Esophagus squamous epithelium (tissue), 5 donors: ENCODE results near the gene CSHL1. TPM values are rescaled to one million over a fixed set of nuclear protein-coding genes. Genes with fewer than 3 reads are reported as not detected.
"Not testable (repeated sequence)": the region's sequence is repeated elsewhere in the genome, so short reads cannot be mapped to it uniquely, and the experiment has no call there.

Source experiments
- DNase-seq: peaks from one replicate; lab custom pipeline; 2025; lab: John Stamatoyannopoulos, UW
- H3K27ac ChIP-seq, 4 donors: fragments of 200-600 bp; sonication (generic); one replicate each; pipeline ENCODE4 v1.5.1; 2016 to 2019; ENCODE audit warnings: mild to moderate bottlenecking in 1 of 4
- H3K27me3 ChIP-seq, 4 donors: fragments of 200-600 bp; sonication (generic); 1 replicate in 3 of 4; 2 replicates in 1 of 4; pipeline versions ENCODE4 v1.5.1 to v1.6.0; 2017 to 2021; ENCODE audit warnings: antibody characterized with exemption in 1 of 4
- H3K36me3 ChIP-seq, 3 donors: fragments of 200-600 bp; sonication (generic); one replicate each; pipeline ENCODE4 v1.5.1; 2016 to 2019
- H3K4me1 ChIP-seq, 3 donors: fragments of 200-600 bp; sonication (generic); one replicate each; pipeline ENCODE4 v1.5.1; 2017 to 2019
- H3K4me3 ChIP-seq, 4 donors: fragments of 200-600 bp; sonication (generic); 1 replicate in 3 of 4; 2 replicates in 1 of 4; pipeline ENCODE4 v1.5.1; 2016 to 2019; ENCODE audit warnings: mild to moderate bottlenecking in 2 of 4, moderate library complexity in 1 of 4
- H3K9me3 ChIP-seq, 3 donors: fragments of 200-600 bp; sonication (generic); one replicate each; pipeline ENCODE4 v1.5.1; 2016 to 2019
- WGBS, 2 donors: methylation state at CpG; one replicate each; pipeline ENCODE4 v1.1.5; 2018; 5-methylcytosine and 5-hydroxymethylcytosine counted together
- intact Hi-C: fragments of 100-400 bp; cut with DNase I; formaldehyde crosslinking; loops from one replicate; pipeline ENCODE4 v1.15.0; 2022
- total RNA-seq, 4 donors: library from RNA; depleted of rRNA; stranded (reverse); fragments of >200 nt; gene quantifications; one replicate each; pipeline ENCODE4 v1.1.0, GENCODE V29; 2016
- TF ChIP-seq, protein P1 (sequence below), 6 experiments: fragments of 450-650 bp in 4 of 6; fragments of 200-600 bp in 2 of 6; sonication (generic) in 2 of 6; IDR thresholded peaks; one replicate each; pipeline ENCODE4 v1.5.1; 2016 to 2019; ENCODE audit warnings: antibody characterized with exemption in 6 of 6, mild to moderate bottlenecking in 4 of 6, moderate library complexity in 4 of 6
- donor health status: DM: yes; HTN: yes; CAD: no.

CSHL1 gene
- total RNA-seq, 4 donors from 2014 or later: not detected

DNA sequence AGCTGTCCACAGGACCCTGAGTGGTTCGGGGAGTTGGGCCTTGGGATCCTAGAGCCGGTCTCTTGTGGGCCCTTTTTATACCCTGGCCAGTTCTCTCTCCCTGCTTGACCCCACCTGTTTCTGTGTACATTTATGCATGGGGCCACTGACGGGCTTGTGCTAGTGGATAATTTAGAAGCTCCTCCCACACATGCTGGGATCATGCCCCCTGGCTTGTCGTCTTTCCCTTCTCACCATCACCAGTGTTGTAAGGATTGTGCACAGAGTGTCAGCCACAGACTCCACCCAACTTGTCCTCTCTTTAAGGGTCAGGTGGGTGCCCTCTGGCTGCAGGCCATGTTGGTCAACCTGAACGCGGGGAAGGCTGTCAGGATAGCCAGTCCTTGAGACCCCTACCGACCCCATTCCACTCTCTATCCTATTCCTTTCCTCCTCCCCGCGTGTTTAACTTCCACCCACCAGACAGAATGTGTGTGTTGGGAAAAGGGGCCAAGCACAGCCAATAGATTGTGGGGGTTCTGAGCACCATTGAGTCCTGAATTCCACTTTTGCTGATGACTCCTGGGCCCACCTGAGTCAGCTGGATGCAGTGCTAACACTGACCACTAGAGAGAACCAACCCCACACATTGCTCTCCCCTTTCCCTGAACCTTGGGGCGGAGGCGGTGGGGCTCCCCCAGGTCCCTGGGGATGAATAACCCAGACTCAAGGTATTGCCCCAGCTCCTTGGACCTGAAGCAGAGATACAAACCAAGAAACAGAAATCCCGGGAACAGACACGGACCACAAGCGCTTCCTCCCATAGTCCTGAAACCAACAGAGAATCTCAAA lies 14.3 kb downstream of the CSHL1 start, which contains the start of gene CSH1:
Gene CSH1 (minus strand): TSS at position 51 of the 831 bp plus-strand sequence. CDS start 63 bp downstream, outside the sequence.
- DNase-seq, intact Hi-C loops: not testable (repeated sequence)

DNA sequence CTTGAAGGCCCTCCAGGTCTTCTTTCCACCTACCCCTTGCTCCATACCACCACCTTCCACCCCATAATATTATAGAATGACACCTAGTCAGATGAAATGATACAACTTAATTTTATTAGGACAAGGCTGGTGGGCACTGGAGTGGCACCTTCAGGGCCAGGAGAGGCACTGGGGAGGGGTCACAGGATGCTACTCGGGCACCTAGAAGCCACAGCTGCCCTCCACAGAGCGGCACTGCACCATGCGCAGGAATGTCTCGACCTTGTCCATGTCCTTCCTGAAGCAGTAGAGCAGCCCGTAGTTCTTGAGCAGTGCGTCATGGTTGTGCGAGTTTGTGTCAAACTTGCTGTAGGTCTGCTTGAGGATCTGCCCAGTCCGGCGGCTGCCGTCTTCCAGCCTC lies 16.2 kb downstream of the CSHL1 start:
- intact Hi-C loops, H3K4me3 ChIP-seq, H3K27me3 ChIP-seq, H3K36me3 ChIP-seq, DNase-seq, H3K27ac ChIP-seq, H3K9me3 ChIP-seq, H3K4me1 ChIP-seq: not testable (repeated sequence)
- 94% methylated on average over 7 of the region's 10 CpGs; no CpG with 5 or more reads in 1 of the 2 donors for WGBS, 2 donors

More for the DNA sequence above, 14.3 kb downstream of the CSHL1 start, which contains the start of gene CSH1:
- not testable (repeated sequence) for H3K36me3 ChIP-seq, H3K27me3 ChIP-seq, H3K9me3 ChIP-seq, H3K27ac ChIP-seq, H3K4me3 ChIP-seq, H3K4me1 ChIP-seq
- 92 to 94% methylated on average over 3 of the region's 14 CpGs for WGBS, 2 donors

DNA sequence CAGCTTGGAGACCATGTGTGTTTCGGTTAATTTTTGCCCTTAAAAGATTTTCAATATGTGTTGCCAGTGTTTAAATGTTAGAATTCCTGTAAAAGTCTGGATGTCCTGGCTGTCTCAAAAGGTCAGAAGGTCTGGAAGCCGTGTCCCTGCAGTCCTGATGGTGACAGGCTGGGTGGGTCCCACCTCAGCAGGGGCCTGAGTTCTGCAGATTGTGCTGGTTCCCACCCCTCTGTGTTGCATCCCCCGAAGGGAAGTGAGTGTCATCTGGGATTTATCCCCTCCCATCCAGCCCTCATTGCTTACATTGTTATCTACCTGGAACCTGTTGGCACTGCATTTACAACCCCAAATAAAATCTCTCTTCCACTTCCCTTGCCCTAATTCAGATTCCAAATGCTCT lies 17.0 kb downstream of the CSHL1 start:
- H3K27ac ChIP-seq, H3K36me3 ChIP-seq, H3K4me1 ChIP-seq, H3K27me3 ChIP-seq, DNase-seq, H3K4me3 ChIP-seq, intact Hi-C loops, H3K9me3 ChIP-seq: not testable (repeated sequence)
- WGBS, 2 donors: 49 to 62% methylated on average over 2 to 3 of the region's 3 CpGs

DNA sequence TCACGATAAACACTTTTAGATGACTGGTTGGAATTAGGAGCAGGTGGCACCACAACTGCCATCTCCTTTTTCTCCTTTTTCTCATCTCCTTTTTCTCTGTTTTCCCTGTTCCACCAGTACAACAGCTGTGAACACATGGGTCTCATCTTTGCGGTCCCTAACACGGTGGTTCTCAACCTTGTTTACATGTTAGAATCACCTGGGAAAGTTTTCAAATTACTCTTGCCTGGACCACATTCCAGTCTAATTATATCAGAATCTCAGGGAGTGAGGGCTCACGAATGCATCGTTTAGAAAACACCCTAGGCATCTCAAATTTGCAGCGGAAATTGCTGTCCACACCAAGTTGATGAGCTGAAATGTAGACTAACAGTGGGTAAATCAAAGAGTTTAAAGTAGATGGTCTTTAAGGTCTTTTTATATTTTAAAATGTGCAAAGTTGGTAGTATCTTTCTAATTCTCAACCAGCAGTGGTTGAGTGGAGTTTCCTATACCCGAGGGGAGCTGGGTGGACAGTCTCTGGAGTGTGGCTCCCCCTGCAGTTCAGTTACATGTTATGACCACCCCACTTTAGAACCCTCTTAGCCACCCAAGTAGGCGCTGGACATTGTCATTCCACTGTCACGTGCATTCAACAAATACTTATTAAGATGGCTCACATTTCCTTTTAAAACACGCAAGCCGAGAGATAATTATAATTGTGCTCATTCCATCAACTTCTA lies 18.6 kb downstream of the CSHL1 start:
- H3K4me3 ChIP-seq, DNase-seq, intact Hi-C loops, H3K36me3 ChIP-seq, H3K4me1 ChIP-seq, H3K9me3 ChIP-seq, H3K27me3 ChIP-seq, H3K27ac ChIP-seq: not testable (repeated sequence)
- WGBS, 2 donors: 55 to 74% methylated on average over 10 to 11 of the region's 11 CpGs

DNA sequence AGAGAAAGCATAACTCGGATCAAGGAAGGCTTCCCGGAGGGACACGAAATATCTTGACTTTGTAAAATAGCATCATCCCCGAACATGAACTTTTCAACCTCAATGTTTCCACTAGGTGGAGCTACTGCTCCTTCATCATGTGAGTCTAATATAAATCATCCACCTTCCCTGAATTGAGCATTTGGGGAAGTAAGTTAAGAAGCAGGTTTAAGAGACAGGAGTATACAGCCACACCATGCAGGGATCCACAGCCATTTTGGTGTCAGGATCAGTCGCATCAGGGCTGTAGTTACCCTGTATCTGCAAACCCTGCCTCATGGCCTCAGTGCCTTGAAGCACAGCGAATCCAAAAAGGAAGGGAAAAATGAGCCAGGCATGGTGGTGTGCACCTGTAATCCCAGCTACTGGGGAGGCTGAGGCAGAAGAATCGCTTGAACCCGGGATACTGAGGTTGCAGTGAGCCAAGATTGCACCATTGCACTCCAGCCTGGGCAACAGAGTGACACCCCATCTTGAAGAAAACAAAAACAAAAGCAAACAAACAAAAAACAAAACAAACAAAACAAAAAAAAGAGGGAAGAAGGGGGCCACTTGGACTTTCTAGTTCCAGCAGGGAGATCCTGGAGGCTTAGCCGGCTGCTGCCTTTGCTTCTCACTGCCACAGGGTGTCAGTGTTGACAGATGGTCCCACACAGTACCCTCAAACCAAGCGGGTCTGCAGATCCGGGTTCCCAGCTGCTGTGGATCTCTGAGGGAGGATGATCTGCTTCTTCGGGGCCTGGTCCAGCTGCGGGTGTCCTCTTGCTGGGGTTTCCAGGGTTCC lies 21.8 kb downstream of the CSHL1 start:
- H3K4me3 ChIP-seq, H3K4me1 ChIP-seq, intact Hi-C loops, DNase-seq, H3K9me3 ChIP-seq, H3K27me3 ChIP-seq, H3K27ac ChIP-seq, H3K36me3 ChIP-seq: not testable (repeated sequence)
- TF ChIP-seq, protein P1, sequence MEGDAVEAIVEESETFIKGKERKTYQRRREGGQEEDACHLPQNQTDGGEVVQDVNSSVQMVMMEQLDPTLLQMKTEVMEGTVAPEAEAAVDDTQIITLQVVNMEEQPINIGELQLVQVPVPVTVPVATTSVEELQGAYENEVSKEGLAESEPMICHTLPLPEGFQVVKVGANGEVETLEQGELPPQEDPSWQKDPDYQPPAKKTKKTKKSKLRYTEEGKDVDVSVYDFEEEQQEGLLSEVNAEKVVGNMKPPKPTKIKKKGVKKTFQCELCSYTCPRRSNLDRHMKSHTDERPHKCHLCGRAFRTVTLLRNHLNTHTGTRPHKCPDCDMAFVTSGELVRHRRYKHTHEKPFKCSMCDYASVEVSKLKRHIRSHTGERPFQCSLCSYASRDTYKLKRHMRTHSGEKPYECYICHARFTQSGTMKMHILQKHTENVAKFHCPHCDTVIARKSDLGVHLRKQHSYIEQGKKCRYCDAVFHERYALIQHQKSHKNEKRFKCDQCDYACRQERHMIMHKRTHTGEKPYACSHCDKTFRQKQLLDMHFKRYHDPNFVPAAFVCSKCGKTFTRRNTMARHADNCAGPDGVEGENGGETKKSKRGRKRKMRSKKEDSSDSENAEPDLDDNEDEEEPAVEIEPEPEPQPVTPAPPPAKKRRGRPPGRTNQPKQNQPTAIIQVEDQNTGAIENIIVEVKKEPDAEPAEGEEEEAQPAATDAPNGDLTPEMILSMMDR (IDR thresholded peaks at IDR 0.05): peak; percentile 9 to 52 (median 31)
- WGBS, 2 donors: 19 to 23% methylated on average over 11 of the region's 13 CpGs

DNA sequence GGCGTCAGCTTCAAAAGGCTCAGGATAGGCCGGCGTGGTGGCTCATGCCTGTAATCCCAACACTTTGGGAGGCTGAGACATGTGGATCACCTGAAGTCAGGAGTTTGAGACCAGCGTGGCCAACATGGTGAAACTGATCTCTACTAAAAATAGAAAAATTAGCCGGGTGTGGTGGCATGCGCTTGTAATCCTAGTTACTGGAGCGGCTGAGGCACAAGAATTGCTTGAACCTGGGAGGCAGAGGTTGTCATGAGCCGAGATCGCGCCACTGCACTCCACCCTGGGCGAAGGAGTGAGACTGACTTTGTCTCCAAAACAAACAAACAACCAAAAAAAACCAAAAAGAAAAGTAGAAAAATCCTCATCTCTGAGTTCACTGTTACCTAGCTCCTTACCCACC lies 25.9 kb downstream of the CSHL1 start:
- 75 to 85% methylated on average over 7 to 8 of the region's 11 CpGs for WGBS, 2 donors
- H3K4me1 ChIP-seq, H3K4me3 ChIP-seq, H3K27ac ChIP-seq, DNase-seq, H3K27me3 ChIP-seq, H3K9me3 ChIP-seq, intact Hi-C loops, H3K36me3 ChIP-seq: not testable (repeated sequence)

DNA sequence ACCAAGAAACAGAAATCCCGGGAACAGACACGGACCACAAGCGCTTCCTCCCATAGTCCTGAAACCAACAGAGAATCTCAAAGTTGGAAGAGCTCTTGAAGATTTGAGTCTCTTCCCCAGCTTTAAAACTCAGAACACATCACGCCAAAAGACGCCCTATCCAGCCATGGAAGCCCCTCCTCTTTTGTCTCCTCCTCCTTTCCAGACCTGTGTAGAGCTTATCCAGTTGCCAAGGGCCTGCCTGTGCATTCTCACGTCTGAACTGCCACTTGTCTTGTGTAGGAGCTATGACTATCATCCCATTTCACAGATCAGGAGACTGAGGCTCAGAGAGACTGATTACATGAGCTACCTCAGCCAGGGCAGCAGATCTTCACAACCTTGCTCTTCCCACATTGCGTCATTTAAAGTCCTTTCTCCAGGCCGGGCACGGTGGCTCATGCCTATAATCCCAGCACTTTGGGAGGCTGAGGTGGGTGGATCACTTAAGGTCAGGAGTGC lies 28.4 kb downstream of the CSHL1 start:
- H3K4me1 ChIP-seq, H3K27me3 ChIP-seq, H3K9me3 ChIP-seq, H3K4me3 ChIP-seq, DNase-seq, H3K27ac ChIP-seq, H3K36me3 ChIP-seq, intact Hi-C loops: not testable (repeated sequence)
- 69 to 73% methylated on average over 5 to 6 of the region's 9 CpGs for WGBS, 2 donors
